ENCODE data around the gene KAT2A. TPM values are rescaled to one million over a fixed set of nuclear protein-coding genes. Genes with fewer than 3 reads are reported as not detected.

KAT2A gene
- total RNA-seq, 1 experiment from 2014 or later = 43.5 TPM

GRCh38 chr17:42094375-42095069 is 26.6 kb downstream of the KAT2A start:
- no peaks in the 10 kb centered on the region for H3K36me3 Mint-ChIP-seq (ENCODE audit: insufficient read depth in 1 of 3, low read depth in 3 of 3)
- Histone ChIP-seq H3K4ac (ENCODE audit: low read depth, low read length) (no peak overlapping the region), H3K56ac (ENCODE audit: insufficient read length, low read depth, low read length) (no peak overlapping the region), H2BK5ac (ENCODE audit: insufficient read length, low read length) (no peak overlapping the region), H4K8ac (replicated peaks; ENCODE audit: insufficient read length, low read depth, low read length) (no peak overlapping the region), H3K4me2 (ENCODE audit: insufficient read depth, insufficient read length, low read length) (no peak overlapping the region), H2BK20ac (ENCODE audit: low read depth, low read length, poor library complexity, severe bottlenecking) (no peak overlapping the region), H2BK120ac (ENCODE audit: low read depth, low read length, poor library complexity, severe bottlenecking) (no peak overlapping the region), H2BK15ac (ENCODE audit: low read depth, low read length) (no peak overlapping the region), H4K5ac (ENCODE audit: insufficient read length, low read depth, low read length) (no peak overlapping the region), H4K20me1 (ENCODE audit: control insufficient read depth, insufficient read depth, insufficient read length) (no peaks in the 10 kb centered on the region), H3K9me3 (ENCODE audit: control insufficient read depth, low read depth, low read length) (no peaks in the 10 kb centered on the region), H3K14ac (ENCODE audit: insufficient read depth, low read length) (no peak overlapping the region), H2BK12ac (ENCODE audit: insufficient read length, low read depth, low read length) (no peak overlapping the region), H3K4me1 (ENCODE audit: insufficient read depth, low read length) (no peaks in the 10 kb centered on the region), H2AK5ac (ENCODE audit: insufficient read length, low read length) (no peak overlapping the region), H2AFZ (ENCODE audit: low read length) (no peak overlapping the region), H3K23ac (ENCODE audit: insufficient read length, low read depth, low read length) (no peak overlapping the region), H3K27ac (ENCODE audit: insufficient read length, low read depth, low read length) (no peak overlapping the region), H3K18ac (ENCODE audit: insufficient read length, low read depth, low read length) (no peak overlapping the region), H3K9ac (ENCODE audit: extremely low read depth, insufficient read length, low read length) (no peak overlapping the region), H3T11ph (ENCODE audit: low read length) (no peak overlapping the region), H3K79me2 (ENCODE audit: insufficient read depth, low read length) (no peaks in the 10 kb centered on the region), H3K27me3 (ENCODE audit: insufficient read depth, low read length) (peaks cover 12% of the 10 kb centered on the region; the same call in 1 of the 2 replicates), H3K23me2 (ENCODE audit: insufficient read length, low read depth, low read length, poor library complexity, severe bottlenecking) (peaks cover 9% of the 10 kb centered on the region), H3K79me1 (ENCODE audit: insufficient read depth, low read depth, low read length, poor library complexity, severe bottlenecking) (no peaks in the 10 kb centered on the region), H4K91ac (ENCODE audit: insufficient read length, low read depth, low read length) (no peak overlapping the region)
- peaks cover 24 to 44% of the 10 kb centered on the region in 2 experiments for H3K4me1 Mint-ChIP-seq
- H3K27me3 Mint-ChIP-seq (ENCODE audit: low read depth) = peaks cover 43% of the 10 kb centered on the region
- TF ChIP-seq CTCF (conservative IDR thresholded peaks at IDR 0.05) = no peak
- WGBS (ENCODE audit: extremely low coverage, insufficient read length, low lambda C conversion rate) = no CpG with 5 or more reads among the region's 12 CpGs
- no peak overlapping the region; a peak in 1 of 5 replicates for H3K4me3 Mint-ChIP-seq
- no peak overlapping the region; a peak in 2 of 7 replicates for H3K27ac Mint-ChIP-seq
- no peaks in the 10 kb centered on the region for H3K9me3 Mint-ChIP-seq
- DNase-seq = no peak
